Stimulated activated CD4-positive, alpha-beta T cell treated with anti-CD3 and anti-CD28 coated beads, Interleukin-12 subunit alpha, Interleukin-12 subunit beta, amount 100 ng/mL, for 48 hours (primary cell): ENCODE data around the gene TICAM1.
A peak's percentile ranks its signal among the peaks of the same experiment; 100 is the strongest.

Experiments used
- DNase-seq, 3 donors: peaks; one replicate each; pipeline ENCODE4 v3.0.0-alpha.2; 2020; ENCODE audit warnings: low read depth in 2 of 3, low spot score in 1 of 3

The TICAM1 gene

DNA sequence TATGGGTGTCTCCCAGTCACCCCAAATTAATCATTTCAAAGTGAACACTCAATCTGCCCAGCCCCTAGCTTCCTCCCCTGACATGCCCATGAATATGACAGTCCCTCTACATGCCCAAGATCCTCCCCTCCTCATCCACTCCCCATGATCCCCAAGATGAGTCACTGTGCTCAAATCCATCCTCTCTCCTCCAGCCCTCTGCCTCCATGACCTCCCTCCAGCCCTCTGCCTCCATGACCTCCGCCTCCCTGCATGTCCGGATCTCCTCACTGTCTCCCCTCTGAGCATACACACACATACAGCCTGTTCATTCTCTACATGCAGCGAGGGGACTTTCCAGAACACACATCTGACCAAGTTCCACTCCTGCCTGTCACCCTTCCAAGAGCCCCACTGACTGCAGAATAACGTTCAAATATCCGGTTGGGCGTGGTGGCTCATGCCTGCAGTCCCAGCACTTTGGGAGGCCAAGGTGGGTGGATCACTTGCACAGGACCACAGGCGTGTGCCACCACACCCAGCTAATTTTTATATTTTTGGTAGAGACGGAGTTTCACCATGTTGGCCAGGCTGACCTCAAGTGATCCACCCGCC lies 58.4 kb downstream of the TICAM1 start:
- DNase-seq: no peak

DNA sequence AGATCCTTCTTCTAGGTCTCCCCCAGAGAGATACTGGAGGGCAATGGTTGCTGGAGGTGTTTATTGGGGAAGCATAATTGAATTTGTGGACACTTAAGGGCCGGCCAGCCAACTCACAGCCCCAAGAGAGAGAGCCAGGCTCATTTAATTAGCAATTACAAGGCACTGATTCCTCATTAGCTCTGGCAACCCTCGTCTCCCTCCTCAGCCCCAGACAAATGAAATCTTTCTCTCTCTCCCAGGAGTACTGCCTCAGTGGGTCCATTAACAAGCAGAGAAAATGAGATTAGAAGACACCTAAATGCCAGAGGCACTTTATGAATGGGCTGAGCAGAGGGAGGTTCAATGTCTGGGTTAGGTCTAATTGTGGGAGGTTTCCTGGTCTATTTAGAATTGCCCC lies 58.9 kb downstream of the TICAM1 start:
- no peak for DNase-seq

DNA sequence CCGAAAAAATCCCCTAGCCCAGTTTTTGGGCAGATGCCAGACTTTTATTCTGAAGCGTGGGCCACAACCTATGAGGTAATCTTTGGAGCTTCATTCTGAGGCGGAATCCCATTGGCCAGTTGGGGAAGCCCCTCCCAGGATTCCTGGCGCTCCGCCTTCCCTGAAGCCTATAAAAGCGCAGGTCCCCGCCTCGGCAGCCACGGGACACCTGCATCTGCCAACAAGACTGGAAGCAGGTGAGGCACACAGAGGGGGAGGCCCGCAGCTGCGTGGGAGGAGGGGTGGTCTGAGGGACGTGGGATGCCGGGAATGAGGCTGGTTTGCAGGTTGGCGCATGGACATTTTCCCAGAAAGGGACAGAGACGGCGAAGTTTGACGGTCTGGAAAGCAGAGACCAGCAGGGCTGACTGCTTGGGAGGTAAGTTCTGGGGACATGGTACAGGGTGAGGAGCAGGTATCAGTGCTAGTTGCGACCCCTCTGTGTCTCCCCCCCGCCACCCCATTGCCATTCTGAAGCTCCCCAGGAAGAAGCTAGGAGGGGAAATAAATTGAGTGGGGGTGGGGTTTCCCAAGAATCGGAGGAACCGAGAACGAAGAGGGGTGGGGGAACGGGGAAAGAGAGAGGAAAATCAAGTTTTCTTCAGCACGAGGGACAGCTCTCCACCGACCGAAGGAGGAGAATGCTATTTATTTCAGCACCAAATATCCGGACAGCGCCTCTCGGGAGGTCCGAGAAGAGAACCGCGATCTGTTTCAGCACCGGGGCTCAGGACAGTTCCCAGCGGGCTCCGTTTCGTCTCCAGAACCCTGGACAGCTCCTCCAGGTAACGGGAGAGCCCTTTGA lies 62.4 kb downstream of the TICAM1 start:
- peak; percentile 66 to 85 (median 71) for DNase-seq
